Effector CD4-positive, alpha-beta T cell (primary cell): ENCODE results near the gene PTPRG.

Experiments
- DNase-seq: peaks from one replicate; pipeline ENCODE4 v3.0.0-alpha.2; 2020

PTPRG gene

GRCh38 chr3:61591300-61591699, 29.9 kb downstream of the PTPRG start:
- no peak for DNase-seq

- no peak for DNase-seq
Measured at GRCh38 chr3:61593446-61594029, 32.2 kb downstream of the PTPRG start.

GRCh38 chr3:61594144-61594963, 33.0 kb downstream of the PTPRG start:
- no peak for DNase-seq

GRCh38 chr3:61594964-61595285, 33.6 kb downstream of the PTPRG start:
- no peak for DNase-seq

GRCh38 chr3:61595288-61595687, 33.9 kb downstream of the PTPRG start:
- no peak for DNase-seq

GRCh38 chr3:61595826-61596225, 34.5 kb downstream of the PTPRG start:
- no peak for DNase-seq

- DNase-seq: no peak
Measured at GRCh38 chr3:61597906-61598305, 36.5 kb downstream of the PTPRG start.

GRCh38 chr3:61600195-61600594, 38.8 kb downstream of the PTPRG start:
- DNase-seq: no peak

GRCh38 chr3:61601831-61602230, 40.5 kb downstream of the PTPRG start:
- no peak for DNase-seq

- no peak for DNase-seq
Measured at GRCh38 chr3:61602466-61602865, 41.1 kb downstream of the PTPRG start.

- DNase-seq: no peak
Measured at GRCh38 chr3:61605589-61606175, 44.3 kb downstream of the PTPRG start.

- no peak for DNase-seq
Measured at GRCh38 chr3:61606196-61606595, 44.8 kb downstream of the PTPRG start.

GRCh38 chr3:61608072-61608471, 46.7 kb downstream of the PTPRG start:
- no peak for DNase-seq

- no peak for DNase-seq
Measured at GRCh38 chr3:61608711-61609110, 47.3 kb downstream of the PTPRG start.

GRCh38 chr3:61610316-61610715, 48.9 kb downstream of the PTPRG start:
- DNase-seq: no peak

GRCh38 chr3:61612211-61613194, 51.1 kb downstream of the PTPRG start:
- no peak for DNase-seq

- no peak for DNase-seq
Measured at GRCh38 chr3:61613666-61614065, 52.3 kb downstream of the PTPRG start.

- no peak for DNase-seq
Measured at GRCh38 chr3:61615643-61616042, 54.3 kb downstream of the PTPRG start.

GRCh38 chr3:61616586-61616985, 55.2 kb downstream of the PTPRG start:
- no peak for DNase-seq

GRCh38 chr3:61617041-61617440, 55.7 kb downstream of the PTPRG start:
- no peak for DNase-seq

- no peak for DNase-seq
Measured at GRCh38 chr3:61617651-61618050, 56.3 kb downstream of the PTPRG start.

GRCh38 chr3:61618231-61618630, 56.9 kb downstream of the PTPRG start:
- no peak for DNase-seq

- no peak for DNase-seq
Measured at GRCh38 chr3:61618871-61619270, 57.5 kb downstream of the PTPRG start.
